ENCODE results near the gene ACY1.

The ACY1 gene

GRCh38 chr3:51967384-51968169 is 15.8 kb upstream of the ACY1 start, which contains the start of gene PCBP4:
Gene PCBP4, minus strand, starts transcription at chr3:51967454. Its CDS starts 6,214 bp downstream, at chr3:51961240.
- Mint-ChIP-seq H3K4me1 (ENCODE audit: low read depth) (peaks cover 17% of the 10 kb centered on the region), H3K9me3 (no peaks in the 10 kb centered on the region), H3K36me3 (ENCODE audit: low read depth) (no peaks in the 10 kb centered on the region), H3K27me3 (no peaks in the 10 kb centered on the region), H3K27ac (peak within 1 kb of the TSS; percentile 36), H3K4me3 (peak within 1 kb of the TSS; percentile 78)

- Mint-ChIP-seq H3K4me3 (peak overlapping the region; percentile 78), H3K4me1 (ENCODE audit: low read depth) (peaks cover 17% of the 10 kb centered on the region), H3K9me3 (no peaks in the 10 kb centered on the region), H3K36me3 (ENCODE audit: low read depth) (no peaks in the 10 kb centered on the region), H3K27me3 (no peaks in the 10 kb centered on the region), H3K27ac (no peak overlapping the region)
Measured at GRCh38 chr3:51968170-51968775, 15.1 kb upstream of the ACY1 start.

GRCh38 chr3:51968883-51969678 is 14.3 kb upstream of the ACY1 start:
- no peaks in the 10 kb centered on the region for H3K27me3 Mint-ChIP-seq
- H3K4me1 Mint-ChIP-seq (ENCODE audit: low read depth) = peaks cover 21% of the 10 kb centered on the region
- no peak overlapping the region for H3K4me3 Mint-ChIP-seq
- H3K9me3 Mint-ChIP-seq = no peaks in the 10 kb centered on the region
- no peaks in the 10 kb centered on the region for H3K36me3 Mint-ChIP-seq (ENCODE audit: low read depth)
- no peak overlapping the region for H3K27ac Mint-ChIP-seq

- H3K36me3 Mint-ChIP-seq (ENCODE audit: low read depth) = no peaks in the 10 kb centered on the region
- H3K9me3 Mint-ChIP-seq = no peaks in the 10 kb centered on the region
- H3K27me3 Mint-ChIP-seq = no peaks in the 10 kb centered on the region
- H3K27ac Mint-ChIP-seq = no peak overlapping the region
- no peak overlapping the region for H3K4me3 Mint-ChIP-seq
- peaks cover 28% of the 10 kb centered on the region for H3K4me1 Mint-ChIP-seq (ENCODE audit: low read depth)
Measured at GRCh38 chr3:51969841-51970240, 13.5 kb upstream of the ACY1 start.

GRCh38 chr3:51970606-51971300 is 12.6 kb upstream of the ACY1 start:
- Mint-ChIP-seq H3K27ac (no peak overlapping the region), H3K4me1 (ENCODE audit: low read depth) (peaks cover 35% of the 10 kb centered on the region), H3K9me3 (no peaks in the 10 kb centered on the region)

GRCh38 chr3:51971350-51971749 is 12.0 kb upstream of the ACY1 start:
- H3K4me3 Mint-ChIP-seq = no peak overlapping the region
- H3K9me3 Mint-ChIP-seq = no peaks in the 10 kb centered on the region
- peaks cover 41% of the 10 kb centered on the region for H3K4me1 Mint-ChIP-seq (ENCODE audit: low read depth)
- H3K36me3 Mint-ChIP-seq (ENCODE audit: low read depth) = no peaks in the 10 kb centered on the region
- no peaks in the 10 kb centered on the region for H3K27me3 Mint-ChIP-seq
- no peak overlapping the region for H3K27ac Mint-ChIP-seq

More at GRCh38 chr3:51970606-51971300, 12.6 kb upstream of the ACY1 start:
- Mint-ChIP-seq H3K27me3 (no peaks in the 10 kb centered on the region), H3K36me3 (ENCODE audit: low read depth) (no peaks in the 10 kb centered on the region), H3K4me3 (no peak overlapping the region)

- Mint-ChIP-seq H3K27me3 (no peaks in the 10 kb centered on the region), H3K9me3 (no peaks in the 10 kb centered on the region), H3K4me3 (peak overlapping the region; percentile 98), H3K27ac (peak overlapping the region; percentile 95), H3K4me1 (ENCODE audit: low read depth) (peaks cover 45% of the 10 kb centered on the region), H3K36me3 (ENCODE audit: low read depth) (no peaks in the 10 kb centered on the region)
Measured at GRCh38 chr3:51974277-51974962, 8.9 kb upstream of the ACY1 start.

GRCh38 chr3:51974963-51975851 is 8.1 kb upstream of the ACY1 start, which contains the start of gene ABHD14A:
Gene ABHD14A, plus strand, starts transcription at chr3:51975064. Its CDS starts 72 bp downstream, at chr3:51975136.
- Mint-ChIP-seq H3K9me3 (no peaks in the 10 kb centered on the region), H3K27me3 (no peaks in the 10 kb centered on the region), H3K4me1 (ENCODE audit: low read depth) (peaks cover 45% of the 10 kb centered on the region), H3K36me3 (ENCODE audit: low read depth) (no peaks in the 10 kb centered on the region), H3K4me3 (peak within 1 kb of the TSS; percentile 98), H3K27ac (peak within 1 kb of the TSS; percentile 98)

GRCh38 chr3:51975852-51976549 is 7.3 kb upstream of the ACY1 start:
- no peaks in the 10 kb centered on the region for H3K27me3 Mint-ChIP-seq
- peak overlapping the region; percentile 98 for H3K27ac Mint-ChIP-seq
- H3K4me1 Mint-ChIP-seq (ENCODE audit: low read depth) = peaks cover 45% of the 10 kb centered on the region
- peak overlapping the region; percentile 98 for H3K4me3 Mint-ChIP-seq
- H3K9me3 Mint-ChIP-seq = no peaks in the 10 kb centered on the region
- peaks cover 3% of the 10 kb centered on the region for H3K36me3 Mint-ChIP-seq (ENCODE audit: low read depth)

- no peaks in the 10 kb centered on the region for H3K9me3 Mint-ChIP-seq
- no peak overlapping the region for H3K4me3 Mint-ChIP-seq
- peaks cover 52% of the 10 kb centered on the region for H3K4me1 Mint-ChIP-seq (ENCODE audit: low read depth)
- peaks cover 6% of the 10 kb centered on the region for H3K36me3 Mint-ChIP-seq (ENCODE audit: low read depth)
- H3K27me3 Mint-ChIP-seq = no peaks in the 10 kb centered on the region
- peak overlapping the region; percentile 49 for H3K27ac Mint-ChIP-seq
Measured at GRCh38 chr3:51977446-51978142, 5.7 kb upstream of the ACY1 start.

GRCh38 chr3:51978143-51978502 is 5.2 kb upstream of the ACY1 start:
- Mint-ChIP-seq H3K4me1 (ENCODE audit: low read depth) (peaks cover 54% of the 10 kb centered on the region), H3K27me3 (no peaks in the 10 kb centered on the region), H3K9me3 (no peaks in the 10 kb centered on the region), H3K36me3 (ENCODE audit: low read depth) (peaks cover 6% of the 10 kb centered on the region), H3K27ac (no peak overlapping the region), H3K4me3 (no peak overlapping the region)

GRCh38 chr3:51980253-51980652 is 3.1 kb upstream of the ACY1 start:
- Mint-ChIP-seq H3K27ac (no peak overlapping the region), H3K27me3 (no peaks in the 10 kb centered on the region), H3K36me3 (ENCODE audit: low read depth) (peaks cover 6% of the 10 kb centered on the region), H3K4me3 (no peak overlapping the region), H3K9me3 (no peaks in the 10 kb centered on the region), H3K4me1 (ENCODE audit: low read depth) (peaks cover 56% of the 10 kb centered on the region)

All from stimulated activated naive CD8-positive, alpha-beta T cell treated with anti-CD3 and anti-CD28 coated beads, Interleukin-15, Interleukin-2, amounts not matched to agents 100 ng/mL and 50 ng/mL, for 24 hours (primary cell).